ENCODE measurements around the gene CAPN2. TPM values are rescaled to one million over a fixed set of nuclear protein-coding genes. Genes with fewer than 3 reads are reported as not detected.
"Not testable (repeated sequence)": the region's sequence is repeated elsewhere in the genome, so short reads cannot be mapped to it uniquely, and the experiment has no call there.

CAPN2 gene
- total RNA-seq, 3 donors from 2014 or later (not counting 1 experiment from before 2014, with no cell fraction given) = 228 to 275 (median 236) TPM

DNA sequence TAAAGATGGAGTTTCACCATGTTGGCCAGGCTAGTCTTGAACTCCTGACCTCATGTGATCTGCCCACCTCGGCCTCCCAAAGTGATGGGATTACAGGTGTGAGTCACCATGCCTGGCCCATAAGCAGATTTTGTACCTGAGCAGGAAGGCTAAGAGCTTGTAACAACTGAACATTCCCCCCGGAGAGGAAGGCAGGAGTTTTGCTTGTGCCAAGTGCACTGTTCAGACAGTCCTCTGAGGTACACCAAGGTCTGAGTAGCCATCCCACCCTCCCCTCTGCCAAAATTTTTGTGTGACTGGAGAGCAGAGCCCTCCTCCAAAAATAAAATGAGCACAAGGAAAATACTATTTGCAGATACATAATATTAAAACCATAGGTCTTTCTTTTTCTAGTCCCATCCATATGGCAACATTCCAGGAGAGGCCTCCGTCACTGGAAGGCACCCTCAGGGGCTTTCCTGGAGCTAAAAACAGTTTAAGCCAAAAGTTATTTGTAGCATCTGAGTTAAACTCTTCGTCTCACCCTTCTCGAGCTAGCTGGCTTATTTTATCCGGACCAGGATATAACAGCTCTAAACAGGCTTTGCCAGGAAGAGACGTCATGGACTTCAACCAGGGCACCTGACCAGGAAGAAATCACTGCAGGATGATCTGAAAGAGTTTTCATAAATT lies 27.2 kb downstream of the CAPN2 start:
- TF ChIP-seq, protein P1, sequence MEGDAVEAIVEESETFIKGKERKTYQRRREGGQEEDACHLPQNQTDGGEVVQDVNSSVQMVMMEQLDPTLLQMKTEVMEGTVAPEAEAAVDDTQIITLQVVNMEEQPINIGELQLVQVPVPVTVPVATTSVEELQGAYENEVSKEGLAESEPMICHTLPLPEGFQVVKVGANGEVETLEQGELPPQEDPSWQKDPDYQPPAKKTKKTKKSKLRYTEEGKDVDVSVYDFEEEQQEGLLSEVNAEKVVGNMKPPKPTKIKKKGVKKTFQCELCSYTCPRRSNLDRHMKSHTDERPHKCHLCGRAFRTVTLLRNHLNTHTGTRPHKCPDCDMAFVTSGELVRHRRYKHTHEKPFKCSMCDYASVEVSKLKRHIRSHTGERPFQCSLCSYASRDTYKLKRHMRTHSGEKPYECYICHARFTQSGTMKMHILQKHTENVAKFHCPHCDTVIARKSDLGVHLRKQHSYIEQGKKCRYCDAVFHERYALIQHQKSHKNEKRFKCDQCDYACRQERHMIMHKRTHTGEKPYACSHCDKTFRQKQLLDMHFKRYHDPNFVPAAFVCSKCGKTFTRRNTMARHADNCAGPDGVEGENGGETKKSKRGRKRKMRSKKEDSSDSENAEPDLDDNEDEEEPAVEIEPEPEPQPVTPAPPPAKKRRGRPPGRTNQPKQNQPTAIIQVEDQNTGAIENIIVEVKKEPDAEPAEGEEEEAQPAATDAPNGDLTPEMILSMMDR (IDR thresholded peaks at IDR 0.05) = no peak
- Histone ChIP-seq H3K27me3 (ENCODE audit: control insufficient read depth, insufficient read depth, low read length) (no peaks in the 10 kb centered on the region), H3K9me3 (ENCODE audit: control insufficient read depth, insufficient read depth, low read length) (no peaks in the 10 kb centered on the region), H3K36me3 (ENCODE audit: control insufficient read depth, insufficient read depth, low read length) (peaks cover 26% of the 10 kb centered on the region), H3K4me3 (ENCODE audit: low read length) (no peak overlapping the region), H3K4me1 (ENCODE audit: control insufficient read depth, insufficient read depth, low read length) (no peaks in the 10 kb centered on the region), H3K27ac (ENCODE audit: low read length) (no peak overlapping the region)
- Mint-ChIP-seq H3K9me3 (no peaks in the 10 kb centered on the region), H3K36me3 (no peaks in the 10 kb centered on the region), H3K4me3 (no peak overlapping the region), H3K27ac (peak overlapping the region; percentile 54 to 61), H3K27me3 (ENCODE audit: low read depth in 2 of 2) (no peaks in the 10 kb centered on the region), H3K4me1 (peaks cover 0 to 23% of the 10 kb centered on the region in 2 donors)
- ATAC-seq (no peak), DNase-seq (no peak)
- intact Hi-C loops (cut with micrococcal nuclease) = no loop called here
- 96% methylated on average over 7 of the region's 7 CpGs for WGBS (ENCODE audit: insufficient coverage)

DNA sequence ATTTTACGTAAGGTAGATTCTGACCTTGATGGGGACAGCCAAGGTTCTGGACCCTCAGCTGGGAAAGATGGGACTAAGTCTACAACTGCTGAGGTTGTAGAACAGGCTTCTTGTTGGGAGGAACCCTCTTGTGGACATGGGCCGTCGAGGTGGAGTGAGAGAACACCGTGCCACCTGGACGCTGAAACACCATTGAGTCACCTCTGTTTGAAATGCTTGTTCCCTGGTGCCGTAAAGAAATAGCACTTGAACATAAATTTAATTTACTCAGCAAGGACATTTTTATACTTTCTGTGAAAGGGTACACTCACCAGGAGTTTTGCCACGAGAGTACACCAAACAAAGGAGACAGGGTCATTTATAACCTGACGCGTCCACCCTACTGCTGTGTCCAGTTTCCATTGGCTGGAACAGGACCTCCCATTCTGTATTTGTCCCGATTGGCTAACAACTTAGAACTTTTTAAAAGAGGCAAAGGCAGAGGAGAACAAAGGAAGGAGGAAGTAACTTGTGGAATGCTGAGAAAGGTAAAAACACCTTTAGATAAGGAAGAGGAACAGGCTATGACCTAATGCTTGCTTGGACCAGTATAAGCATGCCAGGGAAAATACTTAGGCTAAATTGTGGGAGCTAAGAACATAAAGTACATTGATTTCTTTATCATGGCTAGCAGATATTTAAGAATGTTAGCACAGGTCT lies 27.8 kb downstream of the CAPN2 start:
- H3K9me3 Mint-ChIP-seq; H3K27me3 ChIP-seq (ENCODE audit: control insufficient read depth, insufficient read depth, low read length); H3K27me3 Mint-ChIP-seq (ENCODE audit: low read depth in 2 of 2); H3K36me3 Mint-ChIP-seq; H3K4me3 ChIP-seq (ENCODE audit: low read length); ATAC-seq; H3K4me3 Mint-ChIP-seq; H3K4me1 ChIP-seq (ENCODE audit: control insufficient read depth, insufficient read depth, low read length); H3K27ac ChIP-seq (ENCODE audit: low read length); intact Hi-C loops (cut with micrococcal nuclease); H3K9me3 ChIP-seq (ENCODE audit: control insufficient read depth, insufficient read depth, low read length); DNase-seq: not testable (repeated sequence)
- Mint-ChIP-seq H3K27ac (peak overlapping the region; percentile 54 to 61), H3K4me1 (peaks cover 0 to 22% of the 10 kb centered on the region in 2 donors)
- peaks cover 24% of the 10 kb centered on the region for H3K36me3 ChIP-seq (ENCODE audit: control insufficient read depth, insufficient read depth, low read length)
- WGBS (ENCODE audit: insufficient coverage) = 95% methylated on average over 10 of the region's 10 CpGs

DNA sequence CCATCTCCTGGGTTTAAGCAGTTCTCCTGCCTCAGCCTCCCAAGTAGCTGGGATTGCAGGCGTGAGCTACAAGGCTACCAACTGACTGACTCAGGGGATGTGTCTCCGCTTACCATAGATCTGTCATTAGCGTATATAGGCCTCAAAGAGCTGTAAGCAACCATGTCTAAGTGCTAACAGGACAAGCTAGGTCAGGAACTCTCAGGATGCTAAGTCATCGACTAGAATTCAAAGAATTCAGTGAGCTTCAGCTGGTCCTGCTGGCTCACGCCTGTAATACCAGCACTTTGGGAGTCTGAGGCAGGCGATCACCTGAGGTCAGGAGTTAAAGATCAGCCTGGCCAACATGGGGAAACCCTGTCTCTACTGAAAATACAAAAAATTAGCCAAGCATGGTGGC lies 29.5 kb downstream of the CAPN2 start:
- no peak overlapping the region for H3K27ac ChIP-seq (ENCODE audit: low read length)
- intact Hi-C loops (cut with micrococcal nuclease) = no loop called here
- no peak for ATAC-seq
- Mint-ChIP-seq H3K27ac (peak overlapping the region; percentile 36 to 38), H3K27me3 (ENCODE audit: low read depth in 2 of 2) (no peaks in the 10 kb centered on the region), H3K9me3 (no peaks in the 10 kb centered on the region), H3K36me3 (no peaks in the 10 kb centered on the region), H3K4me3 (no peak overlapping the region), H3K4me1 (peaks cover 0 to 13% of the 10 kb centered on the region in 2 donors)
- DNase-seq = no peak
- TF ChIP-seq, protein P1 (IDR thresholded peaks at IDR 0.05) = no peak
- no peak overlapping the region for H3K4me3 ChIP-seq (ENCODE audit: low read length)
- WGBS (ENCODE audit: insufficient coverage) = 94% methylated on average over 6 of the region's 6 CpGs
- no peaks in the 10 kb centered on the region for H3K9me3 ChIP-seq (ENCODE audit: control insufficient read depth, insufficient read depth, low read length)
- no peaks in the 10 kb centered on the region for H3K4me1 ChIP-seq (ENCODE audit: control insufficient read depth, insufficient read depth, low read length)
- H3K27me3 ChIP-seq (ENCODE audit: control insufficient read depth, insufficient read depth, low read length) = no peaks in the 10 kb centered on the region
- H3K36me3 ChIP-seq (ENCODE audit: control insufficient read depth, insufficient read depth, low read length) = peaks cover 32% of the 10 kb centered on the region

DNA sequence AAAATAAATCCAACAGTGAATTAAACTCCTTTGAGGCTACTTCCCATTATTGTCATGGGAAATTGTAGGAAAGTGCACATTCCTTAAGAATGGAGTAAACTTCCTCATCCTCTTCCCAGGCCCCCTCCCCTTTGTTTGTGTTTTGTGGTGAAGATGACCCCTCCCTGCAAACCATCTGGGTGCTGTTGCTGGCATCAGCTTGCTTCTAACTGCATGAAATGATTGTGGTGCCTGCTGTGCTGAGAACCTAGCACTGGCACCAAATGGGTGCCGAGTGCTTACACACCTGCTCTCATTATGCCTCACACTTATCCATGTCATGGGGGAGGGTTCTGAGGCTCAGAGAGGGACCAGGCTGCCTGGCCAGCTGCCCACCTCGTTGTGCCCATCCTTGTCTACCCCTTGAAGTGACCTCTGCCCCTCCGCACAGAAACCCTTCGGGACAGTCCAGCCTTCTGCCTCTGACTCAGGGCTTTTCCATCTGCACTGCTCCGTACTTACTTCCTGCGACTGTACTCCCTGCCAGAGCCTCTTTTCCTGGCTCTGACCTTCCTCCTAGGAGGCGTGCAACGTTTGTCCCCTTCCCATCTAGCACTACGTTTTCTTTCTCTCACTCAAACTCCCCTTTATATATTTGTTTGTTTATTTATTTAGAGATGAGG lies 30.6 kb downstream of the CAPN2 start:
- H3K4me1 Mint-ChIP-seq = peaks cover 7 to 22% of the 10 kb centered on the region in 2 donors
- Histone ChIP-seq H3K4me1 (ENCODE audit: control insufficient read depth, insufficient read depth, low read length) (peaks cover under 1% of the 10 kb centered on the region), H3K27me3 (ENCODE audit: control insufficient read depth, insufficient read depth, low read length) (no peaks in the 10 kb centered on the region), H3K36me3 (ENCODE audit: control insufficient read depth, insufficient read depth, low read length) (peaks cover 38% of the 10 kb centered on the region), H3K27ac (ENCODE audit: low read length) (no peak overlapping the region), H3K4me3 (ENCODE audit: low read length) (no peak overlapping the region), H3K9me3 (ENCODE audit: control insufficient read depth, insufficient read depth, low read length) (no peaks in the 10 kb centered on the region)
- intact Hi-C loops (cut with micrococcal nuclease) = no loop called here
- ATAC-seq = no peak
- H3K27me3 Mint-ChIP-seq (ENCODE audit: low read depth in 2 of 2) = no peaks in the 10 kb centered on the region
- peak overlapping the region; percentile 43 to 47 for H3K27ac Mint-ChIP-seq
- H3K9me3 Mint-ChIP-seq = no peaks in the 10 kb centered on the region
- H3K4me3 Mint-ChIP-seq = no peak overlapping the region
- WGBS (ENCODE audit: insufficient coverage) = 79% methylated on average over 6 of the region's 9 CpGs
- no peaks in the 10 kb centered on the region for H3K36me3 Mint-ChIP-seq
- no peak for DNase-seq
- TF ChIP-seq, protein P1 (IDR thresholded peaks at IDR 0.05) = no peak

Data from natural killer cell (primary cell).